ENCODE measurements around the gene ACOT12.

ACOT12 gene

DNA sequence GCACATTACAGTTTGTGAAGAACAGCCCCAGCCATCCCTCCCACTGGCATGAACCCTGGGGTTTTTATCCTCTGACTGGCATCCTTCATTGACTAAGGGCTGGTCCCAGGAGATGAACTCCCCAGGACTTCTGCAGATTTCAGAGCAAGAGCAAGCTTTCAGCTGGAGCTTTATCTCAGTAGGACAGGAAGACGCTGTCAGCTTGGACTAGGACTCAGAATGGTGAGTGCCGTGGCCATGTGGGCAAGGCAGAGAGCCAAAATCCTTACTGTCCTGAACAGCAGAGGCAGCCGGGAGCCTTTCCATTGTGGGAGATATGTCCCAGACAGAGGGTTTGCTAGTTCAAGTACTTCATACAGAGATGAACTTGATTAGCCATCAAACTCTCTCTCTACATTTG, 3.2 kb upstream of the ACOT12 start:
- Mint-ChIP-seq H3K36me3 (ENCODE audit: low read depth) (no peaks in the 10 kb centered on the region), H3K27ac (no peak overlapping the region), H3K4me1 (no peaks in the 10 kb centered on the region), H3K4me3 (no peak overlapping the region), H3K9me3 (no peaks in the 10 kb centered on the region), H3K27me3 (ENCODE audit: low read depth, poor library complexity) (peaks cover 28% of the 10 kb centered on the region)
- no peak for DNase-seq
- no peak for TF ChIP-seq CTCF (IDR thresholded peaks at IDR 0.05)

DNA sequence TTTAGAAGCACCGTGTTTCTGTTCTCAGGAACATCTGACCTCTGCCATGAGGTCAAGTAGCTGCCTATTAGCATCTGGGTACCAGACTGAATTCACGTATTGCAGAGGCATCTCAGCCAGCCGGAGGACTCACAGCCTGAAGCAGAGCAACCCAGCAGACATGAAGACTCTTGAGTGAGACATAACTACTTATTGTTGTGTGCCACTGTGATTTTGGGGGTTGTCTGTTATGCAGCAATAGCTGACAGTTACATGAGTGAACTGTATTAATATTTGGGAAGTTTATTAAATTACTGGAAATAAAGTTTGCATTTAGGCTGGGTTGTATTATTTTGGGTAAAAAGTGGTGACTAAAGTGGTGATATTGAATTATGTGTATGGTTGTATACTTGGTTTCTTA, 1.3 kb upstream of the ACOT12 start:
- Mint-ChIP-seq H3K4me1 (no peaks in the 10 kb centered on the region), H3K4me3 (no peak overlapping the region), H3K36me3 (ENCODE audit: low read depth) (no peaks in the 10 kb centered on the region), H3K9me3 (no peaks in the 10 kb centered on the region), H3K27me3 (ENCODE audit: low read depth, poor library complexity) (peaks cover 30% of the 10 kb centered on the region), H3K27ac (no peak overlapping the region)
- TF ChIP-seq CTCF (IDR thresholded peaks at IDR 0.05), result no peak
- no peak for DNase-seq

DNA sequence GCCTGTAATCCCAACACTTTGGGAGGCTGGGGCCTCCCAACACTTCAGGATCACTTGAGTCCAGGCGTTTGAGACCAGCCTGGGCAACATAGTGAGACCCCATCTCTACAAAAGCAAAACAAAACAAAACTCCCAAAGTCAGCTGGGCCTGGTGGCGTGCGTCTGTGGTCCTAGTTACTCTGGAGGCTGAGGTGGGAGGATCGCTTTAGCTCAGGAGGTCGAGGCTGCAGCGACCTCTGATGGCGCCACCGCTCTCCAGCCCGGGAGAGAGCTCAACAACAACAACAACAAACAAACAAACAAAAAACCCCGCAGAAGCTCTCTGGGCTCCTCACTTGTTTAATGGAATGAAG, 528 bp downstream of the ACOT12 start:
- Mint-ChIP-seq H3K4me3 (peak overlapping the region; percentile 78), H3K4me1 (no peaks in the 10 kb centered on the region), H3K27me3 (ENCODE audit: low read depth, poor library complexity) (peaks cover 31% of the 10 kb centered on the region), H3K36me3 (ENCODE audit: low read depth) (no peaks in the 10 kb centered on the region), H3K27ac (no peak overlapping the region), H3K9me3 (no peaks in the 10 kb centered on the region)
- no peak for DNase-seq
- TF ChIP-seq CTCF (IDR thresholded peaks at IDR 0.05), result no peak

GRCh38 chr5:81389025-81389424, 4.9 kb downstream of the ACOT12 start:
- Mint-ChIP-seq H3K4me3 (no peak overlapping the region), H3K4me1 (no peaks in the 10 kb centered on the region), H3K27me3 (ENCODE audit: low read depth, poor library complexity) (peaks cover 16% of the 10 kb centered on the region), H3K27ac (no peak overlapping the region), H3K9me3 (no peaks in the 10 kb centered on the region), H3K36me3 (ENCODE audit: low read depth) (no peaks in the 10 kb centered on the region)
- TF ChIP-seq CTCF (IDR thresholded peaks at IDR 0.05), result no peak
- DNase-seq, result no peak

DNA sequence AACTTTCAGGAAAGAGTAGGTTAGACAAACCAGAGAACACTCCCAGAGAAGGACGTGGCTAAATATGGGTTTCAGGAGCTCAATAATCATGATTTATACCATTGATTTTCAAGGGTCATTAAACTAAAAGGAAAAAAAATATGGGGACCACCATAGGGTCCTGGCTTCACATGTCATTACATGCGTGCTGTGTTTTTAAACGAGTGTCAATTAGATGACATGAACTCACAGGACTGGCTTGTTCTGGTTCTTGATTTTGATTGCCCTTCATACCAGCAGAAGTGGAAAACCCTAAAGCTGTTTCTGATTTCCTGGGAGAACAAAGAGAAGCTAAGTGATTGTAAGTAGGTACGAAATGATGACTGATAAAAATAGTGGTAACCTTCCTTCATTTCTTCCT, 5.8 kb downstream of the ACOT12 start:
- H3K27ac Mint-ChIP-seq, result no peak overlapping the region
- TF ChIP-seq CTCF (IDR thresholded peaks at IDR 0.05), result no peak
- H3K4me3 Mint-ChIP-seq, result no peak overlapping the region
- no peaks in the 10 kb centered on the region for H3K36me3 Mint-ChIP-seq (ENCODE audit: low read depth)
- H3K4me1 Mint-ChIP-seq, result no peaks in the 10 kb centered on the region
- H3K9me3 Mint-ChIP-seq, result no peaks in the 10 kb centered on the region
- H3K27me3 Mint-ChIP-seq (ENCODE audit: low read depth, poor library complexity), result peaks cover 10% of the 10 kb centered on the region
- DNase-seq, result no peak

GRCh38 chr5:81383867-81384266, 10.1 kb downstream of the ACOT12 start:
- Mint-ChIP-seq H3K27ac (no peak overlapping the region), H3K36me3 (ENCODE audit: low read depth) (no peaks in the 10 kb centered on the region), H3K27me3 (ENCODE audit: low read depth, poor library complexity) (no peaks in the 10 kb centered on the region), H3K4me3 (no peak overlapping the region), H3K9me3 (no peaks in the 10 kb centered on the region), H3K4me1 (no peaks in the 10 kb centered on the region)
- DNase-seq, result no peak
- TF ChIP-seq CTCF (IDR thresholded peaks at IDR 0.05), result no peak
